GM12891 (cell line): ENCODE results near the gene TGFBR3.

Source experiments
- DNase-seq: peaks from one replicate; pipeline ENCODE4 v3.0.0; 2011; ENCODE audit warnings: low spot score; ENCODE audit not compliant: insufficient read length
- FAIRE-seq: peaks from 2 replicates; lab custom pipeline; 2011; peaks lifted over from hg19 to GRCh38; lab: Jason Lieb, UNC
- PAX5 ChIP-seq: IDR thresholded peaks from 2 replicates; pipeline ENCODE4 v1.6.1; 2011; ENCODE audit warnings: low read length, moderate library complexity, mild to moderate bottlenecking; ENCODE audit not compliant: insufficient read depth, severe bottlenecking
- POLR2A ChIP-seq: IDR thresholded peaks from 2 replicates; pipeline ENCODE4 v1.6.1; 2011; ENCODE audit warnings: low read depth, low read length, control low read depth
- POLR2AphosphoS5 ChIP-seq: IDR thresholded peaks from 2 replicates; pipeline ENCODE4 v1.6.1; 2011; ENCODE audit warnings: low read depth, low read length, control low read depth
- POU2F2 ChIP-seq: IDR thresholded peaks from 2 replicates; pipeline ENCODE4 v1.6.1; 2011; ENCODE audit warnings: low read depth, mild to moderate bottlenecking, control low read depth, low read length, moderate library complexity
- SPI1 ChIP-seq: IDR thresholded peaks from 2 replicates; pipeline ENCODE4 v1.6.1; 2011; ENCODE audit warnings: low read depth, low read length, control low read depth
- TAF1 ChIP-seq: IDR thresholded peaks from 2 replicates; pipeline ENCODE4 v1.6.1; 2011; ENCODE audit warnings: low read depth, low read length, control low read depth

Gene TGFBR3

DNA sequence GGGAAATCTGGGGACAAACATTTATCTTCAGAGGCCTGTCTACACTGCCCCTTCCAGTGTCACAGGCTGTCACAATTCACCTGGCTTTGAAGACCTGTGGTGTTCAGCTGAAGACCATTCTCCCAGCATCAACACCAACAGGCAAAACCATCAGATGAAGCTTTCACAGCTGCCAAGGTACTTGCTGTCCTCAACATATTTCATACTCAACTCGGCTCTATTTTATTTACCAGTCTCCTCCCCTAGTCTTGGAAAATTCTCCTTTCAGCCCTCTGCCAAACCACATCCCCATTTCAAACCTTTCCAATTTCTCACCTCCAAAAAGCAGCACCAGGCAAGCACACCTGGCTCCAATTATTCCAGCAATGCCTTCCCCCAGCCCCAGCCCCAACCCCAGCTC, 108.8 kb downstream of the TGFBR3 start:
- FAIRE-seq, result no peak
- DNase-seq, result no peak
- TF ChIP-seq PAX5, result no peak
- no peak for TF ChIP-seq POU2F2
- TF ChIP-seq POLR2AphosphoS5, result no peak
- TF ChIP-seq TAF1, result no peak
- no peak for TF ChIP-seq POLR2A
- no peak for TF ChIP-seq SPI1

GRCh38 chr1:91776068-91776794, 109.7 kb downstream of the TGFBR3 start:
- DNase-seq (no peak), FAIRE-seq (no peak)
- no peak for TF ChIP-seq SPI1
- no peak for TF ChIP-seq POLR2A
- TF ChIP-seq POLR2AphosphoS5, result no peak
- no peak for TF ChIP-seq POU2F2
- no peak for TF ChIP-seq TAF1
- no peak for TF ChIP-seq PAX5

- DNase-seq, result no peak
- TF ChIP-seq POLR2A (no peak), PAX5 (no peak), POLR2AphosphoS5 (no peak), POU2F2 (no peak), SPI1 (no peak), TAF1 (no peak)
- no peak for FAIRE-seq
Measured at GRCh38 chr1:91775227-91775626, 110.7 kb downstream of the TGFBR3 start.

DNA sequence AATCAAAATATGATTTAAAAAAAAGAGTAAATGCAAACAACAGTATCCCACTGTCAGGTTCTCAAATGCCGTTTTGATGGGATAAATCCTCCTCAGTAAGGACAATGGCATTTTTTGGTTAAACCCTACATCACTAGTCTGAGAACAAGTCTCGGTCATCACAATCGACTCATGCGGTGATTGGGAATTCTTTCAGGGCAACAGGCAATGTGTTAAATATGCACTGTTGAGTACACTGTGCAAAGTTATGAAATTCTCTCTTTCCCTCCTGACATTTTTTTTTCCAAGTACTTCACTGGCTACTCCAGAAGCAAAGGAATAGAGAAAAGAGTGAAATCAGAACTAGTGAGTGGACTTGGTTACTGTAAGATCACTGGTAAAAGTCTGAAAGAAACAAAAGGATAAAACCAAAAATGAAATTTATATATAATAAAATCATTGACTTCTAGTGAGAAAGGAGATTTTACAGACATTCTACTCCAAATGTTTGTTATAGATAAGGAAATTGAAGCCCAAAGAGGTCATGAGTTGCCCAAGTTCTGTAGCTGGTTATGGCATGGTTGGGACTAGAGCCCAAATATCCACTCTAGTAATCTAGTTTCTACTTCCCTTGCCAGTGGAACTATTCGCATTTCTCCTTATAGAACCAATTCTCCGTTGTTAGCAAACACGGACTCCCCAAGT, 111.3 kb downstream of the TGFBR3 start:
- no peak for DNase-seq
- TF ChIP-seq SPI1, result no peak
- TF ChIP-seq POLR2AphosphoS5, result no peak
- no peak for TF ChIP-seq POU2F2
- no peak for TF ChIP-seq TAF1
- no peak for TF ChIP-seq POLR2A
- TF ChIP-seq PAX5, result no peak
- no peak for FAIRE-seq

DNA sequence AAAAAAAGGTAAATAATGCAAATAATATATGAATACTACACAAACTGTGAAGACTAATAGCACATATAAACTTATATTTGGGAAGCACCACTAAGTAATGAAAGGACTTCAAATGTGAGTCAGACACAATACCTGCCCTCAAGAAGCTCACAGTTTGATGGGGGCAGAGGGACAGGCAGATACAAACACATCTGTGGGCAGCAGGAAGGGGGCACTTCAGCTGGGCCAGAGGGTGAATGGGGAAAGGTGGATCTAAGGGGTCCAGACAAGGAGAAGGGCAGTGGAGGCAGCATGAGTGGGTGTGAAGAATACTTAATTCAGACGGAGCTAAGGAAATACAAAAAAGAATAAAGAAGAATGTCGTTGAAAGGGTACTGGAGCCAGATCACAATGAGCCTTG, 114.2 kb downstream of the TGFBR3 start:
- TF ChIP-seq SPI1 (no peak), POLR2A (no peak), PAX5 (no peak), POLR2AphosphoS5 (no peak), POU2F2 (no peak), TAF1 (no peak)
- FAIRE-seq, result no peak

GRCh38 chr1:91770667-91771268, 115.2 kb downstream of the TGFBR3 start:
- TF ChIP-seq SPI1, result no peak
- no peak for TF ChIP-seq TAF1
- TF ChIP-seq POLR2A, result no peak
- no peak for TF ChIP-seq POLR2AphosphoS5
- no peak for TF ChIP-seq POU2F2
- TF ChIP-seq PAX5, result no peak
- DNase-seq, result no peak
- FAIRE-seq, result no peak

More for the DNA sequence above, 114.2 kb downstream of the TGFBR3 start:
- no peak for DNase-seq

DNA sequence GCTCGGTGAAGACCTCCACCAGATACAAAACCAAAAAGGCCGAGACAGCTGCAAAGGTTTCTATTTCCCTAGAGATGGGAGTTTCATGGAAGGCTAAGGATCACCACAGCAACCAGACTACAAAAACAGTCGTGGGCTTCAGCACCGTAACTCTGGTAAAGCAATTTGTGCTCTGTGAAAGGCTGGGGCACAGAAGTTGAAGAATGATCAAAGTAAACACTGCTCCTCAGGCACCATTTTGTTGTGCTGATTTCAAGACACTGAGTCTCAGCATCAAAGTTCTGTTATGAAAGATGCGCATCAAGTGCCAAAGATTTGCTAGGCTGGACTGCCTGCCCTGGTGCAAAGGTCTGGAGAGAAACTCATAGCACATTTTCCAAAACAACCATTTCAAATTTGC, 116.2 kb downstream of the TGFBR3 start:
- DNase-seq (no peak), FAIRE-seq (no peak)
- TF ChIP-seq TAF1 (no peak), POLR2AphosphoS5 (no peak), SPI1 (no peak), PAX5 (no peak), POLR2A (no peak), POU2F2 (no peak)

DNA sequence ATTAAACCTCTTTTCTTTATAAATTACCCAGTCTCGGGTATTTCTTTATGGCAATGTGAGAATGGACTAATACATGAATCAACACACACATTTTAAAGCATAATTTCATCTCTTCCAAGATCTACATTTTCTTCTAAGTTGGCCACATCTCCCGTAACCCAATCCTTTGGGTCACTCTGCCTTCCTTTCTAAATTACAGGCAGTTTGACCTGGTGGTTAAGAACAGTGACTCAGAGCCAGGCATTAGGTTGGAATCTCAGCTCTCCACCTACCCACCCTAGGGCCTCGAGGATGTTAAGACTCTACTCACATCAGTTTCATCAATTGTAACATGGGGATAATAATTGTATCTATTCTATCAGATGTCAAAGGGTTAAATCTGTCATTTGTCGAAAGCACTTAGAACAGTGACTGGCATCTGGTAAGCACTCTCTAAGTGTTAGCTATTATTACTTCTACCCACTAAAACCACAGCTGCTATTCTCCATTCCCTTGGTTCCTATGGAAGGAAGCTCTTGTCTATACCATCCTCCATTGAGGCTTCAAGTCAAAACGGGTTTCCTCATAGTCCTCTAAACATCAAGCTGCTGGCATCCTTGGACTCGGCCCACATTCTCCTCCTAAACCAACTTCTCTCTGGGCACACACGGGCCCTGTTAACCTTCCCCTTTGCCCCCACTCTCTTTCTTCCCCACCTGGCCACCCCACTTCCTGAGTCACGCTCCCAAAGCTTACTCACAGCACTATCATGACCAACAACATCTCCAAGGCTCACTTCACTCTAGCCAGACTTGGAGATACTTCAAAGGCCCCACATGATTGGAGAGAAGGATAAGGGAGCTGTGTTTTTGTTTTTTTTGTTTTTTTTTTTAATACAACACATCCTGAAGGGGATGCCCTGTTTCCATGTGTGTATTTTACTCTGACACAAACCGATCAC, 116.9 kb downstream of the TGFBR3 start:
- DNase-seq, result no peak
- TF ChIP-seq SPI1, result no peak
- no peak for TF ChIP-seq POLR2AphosphoS5
- no peak for TF ChIP-seq POU2F2
- no peak for TF ChIP-seq TAF1
- no peak for TF ChIP-seq PAX5
- TF ChIP-seq POLR2A, result no peak
- no peak for FAIRE-seq
